HT1080 (cell line): Measurements from ENCODE around the gene TUBB6. TPM values are rescaled to one million over a fixed set of nuclear protein-coding genes. Genes with fewer than 3 reads are reported as not detected.

ENCODE experiments used
- DNase-seq: peaks from one replicate; pipeline ENCODE4 v3.0.0-alpha.2; 2015; ENCODE audit warnings: low read depth
- total RNA-seq: library from RNA; depleted of rRNA; stranded (reverse); fragments of >200 nt; shearing (Covaris generic); gene quantifications from 2 replicates; pipeline ENCODE4 v1.2.3, GENCODE V29; 2014

Gene TUBB6
- total RNA-seq, 1 experiment from 2014 or later, result 866 TPM

DNA sequence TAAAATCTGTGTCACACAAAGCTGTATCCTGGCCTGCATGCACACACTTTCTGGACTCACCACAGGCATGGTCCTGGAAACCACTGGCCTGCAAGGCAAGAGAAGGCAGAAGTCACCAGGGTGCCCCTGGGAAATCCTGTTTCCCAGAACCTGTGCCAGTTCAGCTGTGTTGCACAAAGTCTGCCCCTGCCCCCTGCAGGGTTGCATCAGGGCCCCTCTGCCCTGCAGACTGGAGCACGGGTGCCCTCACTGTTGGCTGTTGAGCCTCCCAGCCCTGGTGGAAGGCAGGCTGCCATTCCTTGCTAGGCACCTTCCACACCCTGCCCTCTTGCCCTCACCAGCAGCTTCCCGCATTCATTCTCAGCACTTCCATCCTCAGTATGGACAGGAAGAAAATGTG is 18.0 kb upstream of the TUBB6 start:
- no peak for DNase-seq

DNA sequence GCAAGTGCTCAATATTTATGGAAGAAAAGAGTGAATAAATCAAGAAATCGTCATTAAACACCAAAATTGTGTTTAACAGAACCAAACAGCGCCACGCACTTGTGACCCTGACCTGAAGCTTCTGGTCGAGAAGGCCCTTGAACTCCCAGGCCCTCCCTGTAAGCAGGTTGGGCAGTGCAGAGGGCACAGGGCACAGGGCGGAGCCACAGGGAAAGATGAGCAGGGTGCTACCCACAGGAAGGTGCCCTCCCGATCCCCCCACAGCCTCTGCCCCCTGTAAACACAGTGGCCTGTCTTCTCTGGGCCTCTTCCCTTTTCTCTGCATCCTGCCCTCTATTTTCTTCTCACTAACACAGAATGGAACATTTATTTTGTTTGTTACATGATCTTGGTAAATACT is 16.9 kb upstream of the TUBB6 start:
- DNase-seq, result no peak

DNA sequence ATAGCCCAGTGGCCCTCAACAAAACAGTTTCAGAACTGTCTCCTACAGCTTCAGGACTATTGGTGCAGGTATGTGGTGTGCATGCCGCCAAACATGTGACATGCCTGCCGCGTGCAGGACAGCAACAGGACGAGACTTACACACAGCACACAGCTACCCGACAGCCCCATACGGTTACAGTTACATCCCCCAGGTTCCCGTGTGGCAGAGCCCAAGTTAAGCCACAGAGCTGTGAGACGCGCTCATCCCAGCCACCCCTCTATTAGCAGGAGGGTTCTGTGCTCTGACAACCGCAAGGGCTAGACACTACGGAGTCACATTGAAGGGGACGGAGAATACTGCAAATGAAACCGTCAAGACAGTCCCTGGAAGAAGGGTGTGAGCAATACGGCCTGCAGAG is 16.4 kb upstream of the TUBB6 start:
- no peak for DNase-seq

DNA sequence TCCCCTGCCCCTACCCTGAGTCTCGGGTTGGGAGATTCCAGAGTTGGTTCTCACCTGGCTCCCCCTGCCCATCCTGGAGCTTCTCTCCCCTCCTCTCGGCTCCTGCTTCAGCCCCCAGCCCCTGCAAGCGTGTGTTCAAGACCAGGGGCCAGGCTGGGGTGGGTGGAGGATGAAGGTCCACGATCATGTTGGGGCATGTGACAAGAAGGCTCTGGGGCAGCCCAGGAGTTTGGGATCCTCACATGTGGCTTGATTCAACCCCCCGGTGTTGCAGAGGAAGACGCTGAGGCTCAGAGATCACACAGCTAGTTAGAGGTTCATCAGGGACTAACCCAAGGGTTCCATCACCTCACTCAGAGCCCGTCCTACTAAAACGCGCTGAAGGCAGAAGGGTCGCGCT is 14.2 kb upstream of the TUBB6 start:
- DNase-seq, result no peak

DNA sequence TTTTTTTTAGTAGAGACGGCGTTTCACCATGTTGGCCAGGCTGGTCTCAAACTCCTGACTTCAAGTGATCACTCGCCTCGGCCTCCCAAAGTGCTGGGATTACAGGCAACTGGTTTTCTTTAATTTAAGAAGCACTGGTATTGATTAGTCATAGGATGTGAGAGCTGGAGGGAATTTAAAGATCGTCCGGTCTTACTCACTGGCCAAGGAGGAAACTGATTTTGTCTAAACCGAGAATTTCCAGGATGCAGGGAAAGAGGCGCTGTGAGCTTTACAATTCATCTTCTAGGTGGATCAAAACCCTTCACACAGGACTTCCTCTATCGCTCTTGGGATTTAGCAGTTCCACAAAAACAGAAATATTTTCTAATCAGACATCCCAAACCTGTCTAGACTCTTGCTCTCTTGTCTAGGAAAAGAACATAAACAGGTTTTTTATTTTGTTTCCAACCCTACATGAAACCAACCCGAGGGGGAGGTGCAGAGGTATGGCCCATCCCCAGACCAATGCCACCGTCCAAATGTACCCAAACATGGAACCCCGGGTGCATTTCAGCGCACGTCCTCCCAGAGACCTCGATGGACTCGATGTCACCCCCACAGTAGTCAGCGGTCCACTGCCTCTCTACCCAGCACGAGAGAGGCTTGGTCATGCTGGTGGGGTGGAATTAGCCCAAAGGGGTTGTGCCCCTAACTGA is 12.5 kb upstream of the TUBB6 start:
- peak; percentile 95 for DNase-seq

DNA sequence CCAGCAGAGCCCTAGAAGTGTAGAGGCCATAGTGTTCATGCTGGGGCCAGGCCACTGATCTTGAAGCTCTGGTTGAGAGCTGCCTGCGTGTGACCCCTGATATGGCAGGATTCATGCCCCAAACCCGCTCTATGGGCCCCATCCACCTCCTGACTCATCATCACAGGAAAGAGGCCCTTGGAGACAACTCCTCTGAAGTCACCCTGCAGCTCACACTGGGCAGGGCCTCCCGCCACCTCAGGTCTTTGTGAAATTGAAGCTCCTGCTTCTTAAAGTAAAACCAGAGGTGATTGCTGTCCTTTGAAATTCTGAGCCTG is 12.0 kb upstream of the TUBB6 start:
- peak; percentile 90 for DNase-seq

DNA sequence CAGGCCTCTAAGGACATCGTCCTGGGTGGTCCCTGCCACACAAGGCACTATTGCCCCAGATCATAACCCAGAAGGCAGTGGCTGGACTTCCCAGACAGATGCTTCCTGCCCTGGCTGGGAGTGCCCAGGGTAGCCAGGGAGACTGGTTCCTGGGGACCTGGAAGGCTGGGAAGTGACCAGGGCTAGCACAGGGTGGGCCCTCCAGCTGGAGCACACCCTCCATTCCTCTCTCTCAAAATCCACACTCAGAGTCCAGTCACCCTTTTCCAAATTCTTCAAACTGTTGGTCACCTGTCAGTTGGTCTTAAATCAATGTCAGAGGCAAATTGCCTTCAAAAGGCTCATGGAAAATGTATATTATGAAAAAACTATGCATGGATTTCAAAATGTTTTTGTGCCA is 11.6 kb upstream of the TUBB6 start:
- no peak for DNase-seq

DNA sequence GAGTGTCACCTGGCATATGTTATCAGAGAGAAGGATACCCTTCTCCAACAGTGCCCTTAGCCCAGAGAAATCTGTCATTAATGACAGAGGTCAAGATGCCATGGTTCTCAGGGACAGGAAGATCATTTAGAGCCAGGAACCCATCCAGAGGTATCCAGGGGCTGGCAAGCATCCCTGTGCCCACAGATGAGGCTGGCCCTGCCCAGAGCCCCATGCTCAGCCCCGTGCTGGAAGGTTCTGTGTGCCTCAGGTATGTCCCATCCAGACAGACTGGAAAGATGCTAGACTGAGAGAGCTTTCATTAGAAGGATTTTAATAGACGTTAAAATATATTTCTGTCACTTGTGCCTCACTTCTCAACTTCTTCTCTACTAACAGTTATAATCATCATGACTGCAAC is 8.2 kb upstream of the TUBB6 start:
- no peak for DNase-seq

DNA sequence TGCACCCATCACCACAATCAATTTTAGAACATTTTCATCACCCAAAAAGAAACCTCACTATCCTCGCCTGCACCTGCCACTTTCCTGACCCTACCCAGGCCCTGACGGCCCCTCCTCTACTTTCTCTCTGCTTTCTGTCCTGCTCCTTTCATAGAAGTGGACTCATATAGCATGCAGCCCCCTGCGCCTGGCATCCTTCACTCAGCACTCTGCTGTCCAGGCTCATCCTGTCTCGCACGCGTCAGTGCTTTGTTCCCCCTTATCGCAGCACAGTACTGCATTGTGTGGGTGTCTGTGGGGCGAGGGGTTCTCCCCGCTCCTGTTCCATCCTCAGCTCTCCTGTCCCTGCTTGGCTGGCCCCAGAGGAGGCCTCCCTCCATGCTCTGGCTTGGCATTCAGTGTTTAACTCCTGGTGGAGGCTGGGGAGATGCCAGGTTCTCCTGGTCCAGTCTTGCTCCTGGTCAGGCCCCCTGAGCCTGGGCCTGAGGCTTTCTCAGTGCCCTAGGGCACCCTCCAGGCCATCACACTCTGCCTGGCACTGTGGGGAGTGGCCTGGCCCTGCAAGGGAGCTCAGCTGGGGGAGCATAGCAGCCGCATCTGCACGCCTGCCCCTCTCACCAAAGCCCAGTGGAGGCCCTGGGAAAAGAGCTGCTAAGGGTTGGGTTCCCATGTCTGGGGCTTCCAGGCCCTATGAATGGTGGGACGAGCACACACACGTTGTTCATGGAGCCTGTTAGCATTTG is 6.6 kb upstream of the TUBB6 start:
- no peak for DNase-seq

DNA sequence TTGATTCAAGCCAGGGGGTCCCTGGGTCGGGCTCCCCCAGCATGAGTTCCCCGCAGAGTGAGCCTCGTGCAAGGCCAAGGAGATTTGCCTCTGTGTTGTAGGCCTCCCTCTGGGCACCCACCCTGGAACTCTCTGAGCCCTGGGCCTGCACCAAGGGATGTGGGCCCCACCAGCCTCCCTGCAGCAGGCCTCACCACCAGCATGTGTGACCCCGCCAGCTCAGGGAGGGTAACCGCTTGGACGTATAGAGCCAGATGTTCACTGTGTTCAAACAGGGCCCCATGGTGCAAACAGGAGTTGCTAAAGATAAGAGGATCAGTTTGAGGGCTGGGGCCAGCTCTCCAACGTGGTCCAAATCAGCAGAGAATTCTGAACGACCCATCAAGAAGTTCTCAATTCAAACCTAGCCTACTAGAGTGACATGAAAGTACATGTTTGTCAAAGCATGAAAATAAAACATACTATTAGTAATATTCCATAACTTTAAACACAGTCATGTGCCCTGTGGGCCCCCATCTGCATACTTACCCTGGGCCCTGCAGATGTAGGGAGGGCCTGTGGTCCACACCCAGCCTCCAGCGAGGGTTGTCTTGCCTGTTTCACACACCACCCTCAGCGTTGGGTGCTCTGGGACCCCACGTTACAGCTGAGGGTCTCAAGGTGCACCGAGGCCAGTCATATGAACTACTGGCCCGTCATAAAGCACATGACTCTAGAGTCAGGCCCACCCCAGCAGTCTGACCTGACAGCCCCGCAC is 5.5 kb upstream of the TUBB6 start:
- DNase-seq, result no peak

DNA sequence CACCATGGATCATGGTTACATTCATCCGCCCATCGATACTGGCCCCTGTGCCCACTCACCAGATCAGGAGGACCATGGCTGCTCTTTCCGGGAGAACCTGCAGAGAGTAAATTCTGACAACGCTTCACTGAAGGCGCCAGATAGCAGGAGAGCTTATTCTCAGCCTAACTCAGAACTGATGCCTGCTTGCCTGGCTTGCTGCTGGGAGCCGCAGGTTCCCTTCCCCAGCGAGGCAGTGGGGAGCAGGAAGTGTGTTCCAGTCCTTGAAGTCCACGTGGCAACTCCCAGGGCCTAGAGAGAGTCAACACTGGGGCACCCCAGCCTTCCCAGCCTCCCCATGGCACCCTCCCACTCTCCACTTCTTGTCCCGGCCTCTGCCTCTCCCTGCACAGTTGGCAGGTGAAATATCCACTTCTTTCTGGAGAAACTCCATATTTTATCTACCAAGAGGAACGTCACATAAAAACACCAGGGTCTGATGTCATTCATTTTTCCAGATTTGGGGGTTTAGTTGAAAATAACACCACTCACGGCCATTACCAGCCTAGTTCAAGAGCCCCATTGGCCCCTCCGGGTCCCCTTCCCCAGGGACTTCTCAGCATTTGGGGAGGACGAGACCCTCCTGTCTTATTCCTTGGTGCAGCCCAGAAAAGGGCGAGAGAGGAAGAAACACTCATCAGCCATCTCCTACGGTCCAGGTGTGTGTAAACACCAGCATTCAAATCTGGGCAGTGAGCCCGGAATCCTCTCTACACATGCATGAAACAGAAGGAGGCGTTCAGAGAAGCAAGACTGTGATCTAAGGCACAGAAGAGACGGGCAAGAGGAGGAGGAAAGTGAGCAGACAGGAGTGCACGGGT is 3.5 kb upstream of the TUBB6 start:
- peak; percentile 29 for DNase-seq

DNA sequence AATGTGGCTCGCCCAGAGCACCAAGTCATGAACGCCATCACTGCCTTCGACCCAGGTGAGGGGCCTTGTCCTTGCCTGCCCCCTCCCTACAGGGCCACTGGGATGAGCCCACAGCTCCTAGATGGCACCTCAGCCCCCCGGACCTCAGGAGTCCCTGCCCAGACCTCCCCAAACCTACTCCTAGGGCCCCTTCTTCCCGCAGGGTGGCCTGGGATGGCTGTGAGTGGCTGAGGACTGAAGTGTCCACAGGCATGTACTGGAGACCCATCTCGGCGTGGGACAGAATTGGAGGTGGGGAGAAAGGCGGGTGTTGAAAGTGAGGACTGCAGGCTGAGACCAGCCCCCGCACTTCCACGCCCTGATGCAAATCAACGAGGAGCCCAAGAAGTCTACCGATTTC is 2.8 kb upstream of the TUBB6 start:
- no peak for DNase-seq

DNA sequence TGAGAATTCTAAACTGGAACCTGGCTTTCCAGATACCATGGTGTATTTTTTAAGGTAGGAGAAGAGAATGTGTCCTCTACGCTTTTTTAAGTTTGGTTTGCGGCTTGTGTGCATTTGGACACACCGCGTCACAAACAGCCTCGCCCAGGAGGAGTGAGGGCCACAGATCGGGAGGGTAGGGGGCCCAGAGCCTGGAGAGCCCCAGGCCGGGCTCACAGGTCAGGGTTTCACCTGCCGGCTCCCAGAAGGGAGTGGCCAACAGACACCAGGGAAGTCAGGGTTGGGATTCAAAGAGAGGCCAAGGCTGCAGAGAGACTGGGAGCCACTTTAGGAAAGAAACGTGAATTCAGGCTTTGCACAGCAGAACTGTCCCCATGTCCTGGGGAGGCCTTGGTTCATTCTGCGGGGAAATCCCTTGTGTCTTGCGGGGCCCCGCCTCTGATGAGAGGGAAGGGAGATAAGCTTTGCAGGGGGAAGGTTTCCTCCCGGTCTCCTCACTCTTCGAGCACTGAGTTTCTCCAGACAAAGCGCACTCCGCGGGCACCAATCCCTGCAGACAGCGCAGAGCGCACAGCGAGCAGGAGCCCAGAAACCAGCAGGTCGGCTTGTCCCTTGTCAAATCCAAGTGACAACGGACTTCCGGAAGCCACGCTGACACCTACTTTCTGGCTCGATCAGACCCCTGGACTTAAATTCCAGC is 2.0 kb upstream of the TUBB6 start:
- no peak for DNase-seq

DNA sequence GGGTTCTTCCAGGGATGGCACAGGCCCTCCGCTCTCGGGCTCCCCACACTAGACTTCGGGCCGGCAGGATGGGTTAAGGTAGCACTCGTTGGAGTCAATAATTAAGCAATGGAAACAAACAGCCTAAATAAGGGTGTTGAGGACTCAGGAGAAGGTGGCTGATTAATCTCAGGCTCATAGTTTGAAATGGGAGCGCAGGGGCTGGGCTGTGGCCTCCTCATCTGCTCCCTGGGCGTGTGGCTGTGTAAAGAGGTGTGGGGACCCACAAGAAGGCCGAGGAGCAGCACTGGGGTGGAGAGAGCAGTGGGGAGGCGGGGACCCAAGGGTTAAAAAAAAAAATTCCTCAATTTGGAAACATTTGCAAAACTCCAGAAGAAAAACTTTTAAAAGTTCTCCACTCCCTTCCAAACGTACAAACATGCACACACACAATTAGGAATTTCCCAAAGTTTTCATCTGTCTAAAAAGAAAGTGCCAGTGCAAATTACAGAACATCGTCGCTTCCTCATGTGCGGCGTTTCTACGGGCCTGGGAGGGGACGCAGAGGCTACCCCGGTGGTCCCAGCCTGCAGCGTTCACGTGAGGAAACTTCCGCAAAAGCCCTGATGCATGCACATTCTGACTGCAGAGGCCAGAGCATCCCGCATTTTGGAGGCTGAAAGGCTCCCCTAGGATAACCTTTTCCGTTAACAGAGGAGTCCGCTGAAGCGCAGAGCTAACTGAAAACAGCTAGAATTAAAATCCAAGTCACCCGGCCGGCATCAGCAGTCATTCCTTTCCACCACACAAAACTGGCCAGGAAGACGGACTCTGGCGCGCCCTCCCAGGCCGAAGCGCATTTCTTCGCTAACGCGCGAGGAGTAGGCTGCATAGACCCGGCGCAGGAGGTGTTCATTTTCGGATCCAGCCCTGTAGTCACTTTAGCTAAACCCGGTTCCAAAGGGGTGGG is 1.0 kb upstream of the TUBB6 start:
- DNase-seq, result no peak

DNA sequence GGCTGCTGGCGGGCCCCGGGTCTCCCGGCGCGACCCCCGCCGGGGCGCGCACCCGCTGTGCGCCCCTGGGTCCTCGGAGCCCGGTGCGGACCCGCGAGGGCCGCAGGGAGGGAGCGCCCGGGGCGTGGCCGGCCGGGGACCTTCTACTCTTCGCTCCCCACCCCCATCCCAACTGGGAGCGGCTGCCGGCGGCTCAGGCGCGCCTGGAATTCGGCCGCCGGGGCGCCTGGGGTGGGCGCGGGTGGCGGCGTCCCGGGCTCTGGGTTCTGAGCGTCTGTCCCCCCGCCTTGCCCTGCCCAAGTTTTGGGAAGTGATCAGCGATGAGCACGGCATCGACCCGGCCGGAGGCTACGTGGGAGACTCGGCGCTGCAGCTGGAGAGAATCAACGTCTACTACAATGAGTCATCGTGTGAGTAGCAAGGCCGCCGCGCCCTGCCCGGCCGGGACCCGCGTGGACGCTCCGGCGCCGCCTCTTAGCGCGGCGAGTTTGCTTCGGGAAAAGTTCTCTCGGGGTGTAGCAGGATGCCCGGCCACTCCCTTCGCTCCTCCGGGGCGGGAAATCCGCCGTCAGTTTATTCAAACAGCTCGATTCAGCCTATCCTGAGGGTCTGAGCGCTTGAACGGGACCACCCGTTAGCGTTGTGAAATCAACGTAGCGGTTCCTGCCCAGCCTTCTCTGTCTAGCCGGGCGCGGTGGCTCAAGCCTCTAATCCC is 502 bp downstream of the TUBB6 start:
- DNase-seq, result peak; percentile 81

DNA sequence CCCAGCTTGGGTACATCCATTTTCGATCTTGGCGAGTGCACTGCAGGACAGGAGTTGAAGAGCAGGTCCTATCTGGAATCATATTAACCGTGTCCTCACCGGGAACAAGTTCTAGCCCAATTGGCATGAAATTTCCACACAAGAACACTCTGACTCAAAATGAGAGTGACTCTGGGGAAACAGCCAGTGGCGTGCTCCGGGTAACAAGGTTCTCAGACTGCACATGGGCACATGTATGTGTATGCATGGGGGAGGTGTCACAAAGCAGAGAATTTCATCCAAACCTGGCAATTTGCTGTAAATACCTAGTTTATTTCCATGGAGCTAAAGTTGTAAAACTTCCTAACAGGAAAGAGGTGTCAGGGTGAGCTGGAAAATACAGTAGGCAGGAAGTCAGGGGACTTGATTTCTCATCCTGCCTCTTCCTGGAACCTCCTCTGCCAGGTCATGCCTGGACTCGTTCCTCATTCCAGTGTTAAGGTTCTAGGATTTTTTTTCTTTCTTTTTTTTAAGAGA is 1.7 kb downstream of the TUBB6 start:
- no peak for DNase-seq

DNA sequence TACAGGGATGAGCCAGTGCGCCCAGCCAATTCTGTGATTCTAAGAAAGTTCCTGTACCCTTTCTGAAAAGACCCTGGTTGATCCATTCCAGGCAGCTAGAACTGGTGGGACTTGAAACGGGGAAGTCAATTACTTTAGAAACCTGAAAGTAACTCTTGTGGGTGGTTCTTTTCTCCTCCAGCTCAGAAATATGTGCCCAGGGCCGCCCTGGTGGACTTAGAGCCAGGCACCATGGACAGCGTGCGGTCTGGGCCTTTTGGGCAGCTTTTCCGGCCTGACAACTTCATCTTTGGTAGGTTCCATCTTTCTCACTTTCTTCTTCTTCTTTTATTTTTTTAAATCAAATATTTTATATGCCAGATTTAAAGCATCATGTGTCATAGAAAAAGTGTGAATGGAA is 2.7 kb downstream of the TUBB6 start:
- no peak for DNase-seq

DNA sequence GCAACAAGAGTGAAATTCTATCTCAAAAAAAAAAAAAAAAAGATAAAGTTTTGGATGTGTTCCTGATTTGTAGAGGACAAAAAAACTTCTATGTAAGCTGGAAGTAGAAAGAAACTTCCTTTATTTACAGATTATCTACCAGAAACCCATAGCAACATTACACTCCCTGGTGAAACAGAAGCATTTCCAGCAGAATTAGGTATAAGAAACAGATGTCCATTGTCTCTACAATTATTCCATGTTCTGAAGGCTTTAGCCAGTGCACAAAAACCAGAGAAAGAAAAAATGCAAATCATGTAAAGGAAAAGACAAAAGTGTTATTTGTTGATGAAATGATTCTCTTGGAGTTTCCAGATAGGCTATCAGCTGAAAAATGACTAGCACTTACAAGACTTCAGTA is 4.9 kb downstream of the TUBB6 start:
- no peak for DNase-seq
